LoVo (cell line): ENCODE results near the gene NOP58.
A peak's percentile ranks its signal among the peaks of the same experiment; 100 is the strongest.
"Not testable (repeated sequence)": the region's sequence is repeated elsewhere in the genome, so short reads cannot be mapped to it uniquely, and the experiment has no call there.

ENCODE experiments used
- DNase-seq: peaks from one replicate; pipeline ENCODE4 v3.0.0-alpha.2; 2016; ENCODE audit warnings: low spot score

Gene NOP58

GRCh38 chr2:202265467-202266277 is at the start of gene NOP58:
NOP58 (plus strand) TSS chr2:202265763; CDS start chr2:202265942, 179 bp downstream.
- peak; percentile 93 for DNase-seq

- no peak for DNase-seq
Observed at GRCh38 chr2:202221873-202222272, 43.7 kb upstream of the NOP58 start.

GRCh38 chr2:202237787-202238233 is 27.8 kb upstream of the NOP58 start:
- DNase-seq = peak; percentile 6

- DNase-seq = peak; percentile 71
Observed at GRCh38 chr2:202238234-202239197, 27.0 kb upstream of the NOP58 start, which contains the start of gene SUMO1. SUMO1 (minus strand) TSS chr2:202238597; CDS start chr2:202238451, 146 bp downstream.

- not testable (repeated sequence) for DNase-seq
Observed at GRCh38 chr2:202247710-202248109, 17.9 kb upstream of the NOP58 start.

- DNase-seq = no peak
Observed at GRCh38 chr2:202249521-202250253, 15.9 kb upstream of the NOP58 start.

GRCh38 chr2:202251494-202251893 is 14.1 kb upstream of the NOP58 start:
- DNase-seq = no peak

GRCh38 chr2:202261531-202261930 is 4.0 kb upstream of the NOP58 start:
- no peak for DNase-seq

- no peak for DNase-seq
Observed at GRCh38 chr2:202267495-202267894, 1.9 kb downstream of the NOP58 start.

GRCh38 chr2:202269585-202269984 is 4.0 kb downstream of the NOP58 start:
- DNase-seq = no peak

GRCh38 chr2:202270487-202270886 is 4.9 kb downstream of the NOP58 start:
- no peak for DNase-seq

- not testable (repeated sequence) for DNase-seq
Observed at GRCh38 chr2:202276078-202276720, 10.6 kb downstream of the NOP58 start.

GRCh38 chr2:202278036-202278760 is 12.6 kb downstream of the NOP58 start:
- DNase-seq = no peak

GRCh38 chr2:202278944-202279343 is 13.4 kb downstream of the NOP58 start:
- DNase-seq = no peak

GRCh38 chr2:202286595-202286994 is 21.0 kb downstream of the NOP58 start:
- DNase-seq = no peak

- DNase-seq = no peak
Observed at GRCh38 chr2:202289394-202290204, 24.0 kb downstream of the NOP58 start.

GRCh38 chr2:202290316-202290715 is 24.8 kb downstream of the NOP58 start:
- DNase-seq = no peak

- no peak for DNase-seq
Observed at GRCh38 chr2:202290970-202291369, 25.4 kb downstream of the NOP58 start.

GRCh38 chr2:202299712-202300111 is 34.1 kb downstream of the NOP58 start:
- DNase-seq = no peak

- no peak for DNase-seq
Observed at GRCh38 chr2:202306034-202306433, 40.5 kb downstream of the NOP58 start.
